ENCODE data around the gene ABL2.

- no peak for TF ChIP-seq ZNF274 (IDR thresholded peaks at IDR 0.05; ENCODE audit: low read depth, low read length)
- no peak for TF ChIP-seq YY1 (IDR thresholded peaks at IDR 0.05; ENCODE audit: insufficient read depth, insufficient read length)
- no peak for TF ChIP-seq SUZ12 (IDR thresholded peaks at IDR 0.05; ENCODE audit: extremely low read depth, insufficient read depth, insufficient read length)
Observed at GRCh38 chr1:179137617-179138255, 91.7 kb downstream of the ABL2 start.
